Measurements from ENCODE around the gene MGP.

- TF ChIP-seq CTCF (IDR thresholded peaks at IDR 0.05) (no peak), POLR2A (IDR thresholded peaks at IDR 0.05) (no peak)
Measured at GRCh38 chr12:14849661-14850060, 36.0 kb downstream of the MGP start.

Measured in Peyer's patch (tissue), 4 donors.